Measurements from ENCODE around the gene BUB1B.

BUB1B gene

DNA sequence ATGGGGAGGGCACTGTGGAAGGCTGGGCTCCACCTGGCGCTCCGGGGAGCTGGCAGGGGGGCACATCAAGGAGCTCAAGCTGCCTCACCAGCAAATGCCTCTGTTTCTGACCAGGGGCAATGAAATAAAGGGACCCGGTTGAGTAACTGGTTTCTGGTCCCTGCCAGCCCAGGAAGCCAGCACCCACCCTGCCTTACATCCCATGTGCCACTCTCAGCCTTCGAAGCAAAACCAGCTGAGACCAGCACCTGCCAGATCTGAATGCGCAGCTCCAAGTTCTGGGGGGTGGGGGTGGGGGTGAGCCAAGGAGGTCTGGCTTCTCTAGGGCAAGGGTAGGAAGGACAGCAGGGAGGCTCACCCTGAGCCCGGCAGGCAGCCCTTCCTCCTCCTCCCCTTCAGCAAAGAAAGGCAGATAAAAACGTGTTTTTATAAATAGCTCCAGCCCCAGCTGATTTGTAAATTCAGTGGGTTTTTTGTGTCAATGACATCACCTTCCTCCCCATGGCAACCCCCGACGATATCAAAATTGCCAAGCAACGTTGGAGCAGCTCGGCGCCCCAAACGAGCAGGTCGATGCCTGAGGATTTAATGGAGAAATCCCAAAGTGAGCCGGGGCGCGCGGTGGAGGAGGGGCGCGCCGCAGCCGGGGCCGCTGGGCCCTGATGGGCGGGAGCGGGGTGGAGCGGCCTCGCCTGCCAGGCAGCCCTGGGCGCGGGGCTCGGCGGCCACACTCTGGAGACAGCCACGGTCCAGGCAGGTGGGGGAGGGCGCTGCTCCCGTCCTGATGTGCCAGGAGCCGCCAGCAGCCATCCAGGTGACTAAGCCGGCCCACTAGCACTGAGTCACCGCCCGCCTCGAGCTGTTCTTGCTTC, 77.9 kb downstream of the BUB1B start, which contains the start of gene PAK6:
PAK6 (plus strand) TSS at position 532 of the 872 bp plus-strand sequence. CDS start 25,723 bp downstream, outside the sequence.
- DNase-seq (ENCODE audit: low read depth), result peak; percentile 27
- TF ChIP-seq MYC (IDR thresholded peaks at IDR 0.05; ENCODE audit: low read depth, low read length) (no peak), POLR2A (IDR thresholded peaks at IDR 0.05; ENCODE audit: extremely low read depth, insufficient read length) (no peak)
- TF ChIP-seq, protein P1, sequence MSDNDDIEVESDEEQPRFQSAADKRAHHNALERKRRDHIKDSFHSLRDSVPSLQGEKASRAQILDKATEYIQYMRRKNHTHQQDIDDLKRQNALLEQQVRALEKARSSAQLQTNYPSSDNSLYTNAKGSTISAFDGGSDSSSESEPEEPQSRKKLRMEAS (IDR thresholded peaks at IDR 0.05; ENCODE audit: low read depth, low read length), result no peak
- TF ChIP-seq, protein P2, sequence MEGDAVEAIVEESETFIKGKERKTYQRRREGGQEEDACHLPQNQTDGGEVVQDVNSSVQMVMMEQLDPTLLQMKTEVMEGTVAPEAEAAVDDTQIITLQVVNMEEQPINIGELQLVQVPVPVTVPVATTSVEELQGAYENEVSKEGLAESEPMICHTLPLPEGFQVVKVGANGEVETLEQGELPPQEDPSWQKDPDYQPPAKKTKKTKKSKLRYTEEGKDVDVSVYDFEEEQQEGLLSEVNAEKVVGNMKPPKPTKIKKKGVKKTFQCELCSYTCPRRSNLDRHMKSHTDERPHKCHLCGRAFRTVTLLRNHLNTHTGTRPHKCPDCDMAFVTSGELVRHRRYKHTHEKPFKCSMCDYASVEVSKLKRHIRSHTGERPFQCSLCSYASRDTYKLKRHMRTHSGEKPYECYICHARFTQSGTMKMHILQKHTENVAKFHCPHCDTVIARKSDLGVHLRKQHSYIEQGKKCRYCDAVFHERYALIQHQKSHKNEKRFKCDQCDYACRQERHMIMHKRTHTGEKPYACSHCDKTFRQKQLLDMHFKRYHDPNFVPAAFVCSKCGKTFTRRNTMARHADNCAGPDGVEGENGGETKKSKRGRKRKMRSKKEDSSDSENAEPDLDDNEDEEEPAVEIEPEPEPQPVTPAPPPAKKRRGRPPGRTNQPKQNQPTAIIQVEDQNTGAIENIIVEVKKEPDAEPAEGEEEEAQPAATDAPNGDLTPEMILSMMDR (IDR thresholded peaks at IDR 0.05; ENCODE audit: low read depth, low read length), result no peak
- H3K4me3 ChIP-seq (ENCODE audit: low read depth, low read length), result no peak within 1 kb of the TSS

DNA sequence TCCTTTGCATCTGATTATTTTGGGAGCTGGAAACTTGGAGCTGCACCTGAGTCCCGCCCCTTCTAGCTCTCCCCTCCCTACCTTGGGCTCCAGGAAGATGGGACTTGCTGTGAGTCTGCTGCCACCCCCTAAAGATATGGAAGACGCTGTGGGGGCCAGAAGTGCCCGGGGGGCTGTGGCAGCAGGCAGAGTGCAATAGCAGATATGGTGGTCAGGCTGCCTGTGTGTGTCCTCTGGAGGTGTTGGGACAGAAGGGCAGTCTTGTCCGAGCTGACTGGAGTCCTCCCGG, 78.5 kb downstream of the BUB1B start:
- no peak for DNase-seq (ENCODE audit: low read depth)
- TF ChIP-seq, protein P2 (IDR thresholded peaks at IDR 0.05; ENCODE audit: low read depth, low read length), result no peak
- no peak for TF ChIP-seq POLR2A (IDR thresholded peaks at IDR 0.05; ENCODE audit: extremely low read depth, insufficient read length)
- TF ChIP-seq, protein P1 (IDR thresholded peaks at IDR 0.05; ENCODE audit: low read depth, low read length), result no peak
- TF ChIP-seq MYC (IDR thresholded peaks at IDR 0.05; ENCODE audit: low read depth, low read length), result no peak
- H3K4me3 ChIP-seq (ENCODE audit: low read depth, low read length), result no peak overlapping the region

DNA sequence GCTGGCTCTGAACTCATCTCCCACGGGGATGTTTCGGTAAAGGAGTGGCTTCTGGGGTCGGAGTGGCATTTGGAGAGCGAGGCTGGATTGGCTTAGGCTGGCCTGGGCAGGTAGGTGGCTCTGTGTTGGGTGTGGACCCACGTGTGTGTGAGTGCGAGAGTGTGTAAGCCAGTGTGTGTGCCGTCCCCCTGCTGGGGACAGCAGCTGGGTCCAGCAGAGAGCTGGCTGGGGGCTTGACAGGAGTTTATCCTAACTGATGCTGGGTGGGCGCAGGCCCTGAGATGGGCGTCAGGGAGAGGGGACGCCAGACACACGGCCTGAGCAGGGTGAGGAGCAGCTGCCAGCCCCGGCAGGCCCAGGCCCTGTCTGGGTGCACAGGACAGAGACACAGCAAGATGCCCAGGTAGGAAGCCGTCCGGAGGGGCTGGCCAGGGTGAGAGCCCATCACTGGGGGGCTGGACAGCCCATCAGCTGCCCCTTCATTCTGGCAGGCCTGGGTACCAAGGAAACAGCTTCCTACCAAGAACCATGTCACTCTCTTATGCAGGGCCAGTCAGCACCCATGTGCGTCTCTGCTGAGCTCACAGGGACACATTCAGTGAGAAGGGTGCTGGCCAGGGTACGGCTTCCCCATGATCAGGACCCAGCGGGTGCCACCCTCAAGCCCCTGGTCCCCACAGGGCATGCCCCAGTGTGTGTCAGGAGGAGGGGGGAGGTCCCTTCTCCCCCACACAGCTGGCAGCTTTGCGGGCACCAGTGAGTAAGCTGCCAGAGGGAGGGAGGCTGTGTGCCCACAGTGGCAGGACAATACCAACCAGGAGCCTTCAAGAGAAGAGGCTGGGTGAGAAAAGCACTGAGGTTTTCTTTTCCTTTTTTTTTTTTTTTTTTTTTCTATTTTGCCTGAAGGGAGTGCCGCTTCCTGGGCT, 79.1 kb downstream of the BUB1B start:
- no peak for DNase-seq (ENCODE audit: low read depth)
- no peak overlapping the region for H3K4me3 ChIP-seq (ENCODE audit: low read depth, low read length)
- TF ChIP-seq, protein P2 (IDR thresholded peaks at IDR 0.05; ENCODE audit: low read depth, low read length), result no peak
- TF ChIP-seq, protein P1 (IDR thresholded peaks at IDR 0.05; ENCODE audit: low read depth, low read length), result no peak

DNA sequence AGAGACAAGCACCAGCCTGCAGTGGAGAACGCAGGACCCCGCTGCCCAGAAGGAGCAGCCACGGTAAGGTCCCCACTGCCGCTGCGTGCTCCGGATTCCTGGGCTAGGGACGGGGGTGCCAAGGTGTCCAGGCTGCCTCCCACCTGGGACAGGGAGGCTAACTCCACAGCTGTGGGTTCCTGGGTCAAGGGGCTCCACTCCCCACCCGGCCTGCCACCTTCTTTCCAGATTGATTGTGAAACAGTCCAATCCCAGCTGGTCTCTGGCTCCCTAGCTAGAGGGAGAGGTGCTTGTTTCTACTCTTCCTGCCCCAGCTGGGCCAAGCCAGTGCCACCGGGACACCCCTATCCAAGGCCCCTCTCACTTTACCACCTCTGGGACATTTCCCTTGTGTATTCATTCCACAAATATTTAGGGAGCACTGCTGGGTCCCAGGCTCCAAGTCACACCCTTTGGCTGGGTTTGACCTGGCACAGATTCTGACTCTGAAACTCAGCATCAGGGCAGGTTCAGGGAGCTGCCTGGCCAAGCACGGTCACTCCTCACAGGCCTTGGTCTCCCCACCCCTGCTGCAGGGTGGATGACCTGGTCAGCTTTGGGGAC, 79.9 kb downstream of the BUB1B start:
- H3K4me3 ChIP-seq (ENCODE audit: low read depth, low read length), result no peak overlapping the region
- no peak for DNase-seq (ENCODE audit: low read depth)
- TF ChIP-seq POLR2A (IDR thresholded peaks at IDR 0.05; ENCODE audit: extremely low read depth, insufficient read length) (no peak), MYC (IDR thresholded peaks at IDR 0.05; ENCODE audit: low read depth, low read length) (no peak)
- TF ChIP-seq, protein P1 (IDR thresholded peaks at IDR 0.05; ENCODE audit: low read depth, low read length), result no peak
- TF ChIP-seq, protein P2 (IDR thresholded peaks at IDR 0.05; ENCODE audit: low read depth, low read length), result no peak

DNA sequence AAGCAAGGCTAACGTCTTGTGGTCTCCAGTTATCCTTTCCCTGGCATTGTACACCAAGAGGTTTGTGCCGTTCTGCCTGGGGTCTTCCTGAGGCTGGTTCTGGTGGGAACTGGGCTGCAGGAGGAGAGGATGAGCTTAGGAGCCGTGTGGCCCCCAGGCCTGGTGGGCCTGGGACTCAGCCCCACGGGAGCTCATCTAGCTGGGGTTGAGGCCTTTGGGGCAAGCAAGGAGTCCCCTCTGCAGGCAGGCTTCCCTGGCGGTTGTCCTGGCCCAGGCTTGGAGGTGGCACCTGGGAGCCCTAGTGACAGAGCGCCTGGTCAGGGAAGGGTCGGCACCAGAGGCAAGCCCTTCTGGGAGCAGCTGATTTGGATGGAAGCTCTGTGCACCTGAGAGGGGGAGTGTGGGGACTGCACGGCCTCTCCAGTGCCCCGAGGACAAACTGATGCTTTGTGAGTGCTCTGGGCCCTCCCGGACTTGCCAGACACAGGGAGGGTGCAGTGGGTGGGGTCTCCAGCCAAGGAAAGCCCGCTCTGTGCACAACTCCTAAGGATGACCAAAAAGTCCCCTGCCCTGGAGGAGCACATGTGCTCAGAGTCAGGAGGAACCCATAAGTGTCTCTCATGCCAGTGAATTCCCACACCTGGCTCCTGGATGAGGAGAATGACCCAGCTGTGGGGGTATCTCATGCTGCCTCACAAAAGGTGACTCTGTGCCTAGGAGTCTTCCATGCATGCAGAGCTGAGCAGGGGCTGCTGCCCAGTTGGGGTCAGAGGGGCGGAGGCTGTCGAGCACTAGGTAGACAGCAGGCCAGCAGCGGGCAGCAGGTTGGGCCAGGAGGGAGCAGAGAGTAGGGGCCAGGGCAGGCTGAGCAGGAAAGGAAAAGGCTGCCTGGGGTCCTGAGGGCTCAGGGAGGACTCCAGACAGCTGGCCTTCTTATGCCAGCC, 80.7 kb downstream of the BUB1B start:
- TF ChIP-seq, protein P2 (IDR thresholded peaks at IDR 0.05; ENCODE audit: low read depth, low read length), result no peak
- TF ChIP-seq POLR2A (IDR thresholded peaks at IDR 0.05; ENCODE audit: extremely low read depth, insufficient read length), result no peak
- TF ChIP-seq MYC (IDR thresholded peaks at IDR 0.05; ENCODE audit: low read depth, low read length), result no peak
- TF ChIP-seq, protein P1 (IDR thresholded peaks at IDR 0.05; ENCODE audit: low read depth, low read length), result no peak
- no peak for DNase-seq (ENCODE audit: low read depth)
- H3K4me3 ChIP-seq (ENCODE audit: low read depth, low read length), result no peak overlapping the region

Data from NB4 (cell line).